GM19043 (cell line): ENCODE results near the gene ERICH4.
"Not testable (repeated sequence)": the region's sequence is repeated elsewhere in the genome, so short reads cannot be mapped to it uniquely, and the experiment has no call there.

Experiments
- ATAC-seq: cut with Tn5 transposase; IDR thresholded peaks from one replicate; pipeline ENCODE4 v1.9.1; 2021; ENCODE audit warnings: low read depth; ENCODE audit not compliant: unreplicated experiment

Gene ERICH4, protein sequence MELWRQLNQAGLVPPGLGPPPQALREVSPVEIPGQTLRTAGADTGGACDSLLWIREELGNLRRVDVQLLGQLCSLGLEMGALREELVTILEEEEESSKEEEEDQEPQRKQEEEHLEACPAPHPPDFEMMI

DNA sequence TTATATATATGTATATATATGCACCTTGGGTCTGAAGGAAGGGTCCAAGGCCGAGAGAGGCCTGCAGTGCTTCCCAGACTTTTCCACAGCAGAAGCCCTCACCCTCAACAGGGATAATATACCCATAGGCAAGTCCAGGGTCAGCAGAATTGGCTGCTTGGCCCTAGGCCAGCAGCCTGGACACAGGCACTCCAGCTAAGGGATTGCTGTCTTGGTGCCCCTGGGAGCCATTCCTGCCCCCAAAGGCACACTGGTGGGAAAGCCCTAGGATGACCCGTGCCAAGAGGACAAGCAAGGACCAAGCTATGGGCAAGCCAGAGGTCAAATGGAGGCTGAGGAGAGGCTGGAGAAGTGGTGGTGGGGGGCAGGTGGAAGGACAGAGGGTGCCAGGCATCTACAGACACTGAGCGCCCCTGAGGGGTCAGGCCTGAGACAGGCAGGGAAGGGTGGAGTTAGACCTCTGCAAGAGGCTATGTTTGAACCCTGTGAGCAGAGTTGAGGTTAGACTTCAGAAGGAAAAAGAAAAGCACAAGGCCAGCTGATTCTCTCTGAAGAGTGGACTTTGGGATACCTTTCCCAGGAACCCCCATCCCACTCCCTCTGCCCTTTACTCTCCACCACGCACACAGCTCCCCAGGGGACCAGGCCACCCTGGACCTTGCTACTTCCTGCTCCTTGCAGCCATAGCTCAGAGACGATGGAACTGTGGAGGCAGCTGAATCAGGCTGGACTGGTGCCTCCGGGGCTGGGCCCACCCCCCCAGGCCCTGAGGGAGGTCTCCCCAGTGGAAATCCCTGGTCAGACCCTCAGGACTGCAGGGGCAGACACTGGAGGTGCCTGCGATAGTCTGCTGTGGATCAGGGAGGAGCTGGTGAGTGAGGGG is at the start of gene ERICH4:
Gene ERICH4, plus strand, starts transcription at position 684 of the 883 bp plus-strand sequence. Its CDS starts 14 bp downstream, at position 698.
- no peak for ATAC-seq

DNA sequence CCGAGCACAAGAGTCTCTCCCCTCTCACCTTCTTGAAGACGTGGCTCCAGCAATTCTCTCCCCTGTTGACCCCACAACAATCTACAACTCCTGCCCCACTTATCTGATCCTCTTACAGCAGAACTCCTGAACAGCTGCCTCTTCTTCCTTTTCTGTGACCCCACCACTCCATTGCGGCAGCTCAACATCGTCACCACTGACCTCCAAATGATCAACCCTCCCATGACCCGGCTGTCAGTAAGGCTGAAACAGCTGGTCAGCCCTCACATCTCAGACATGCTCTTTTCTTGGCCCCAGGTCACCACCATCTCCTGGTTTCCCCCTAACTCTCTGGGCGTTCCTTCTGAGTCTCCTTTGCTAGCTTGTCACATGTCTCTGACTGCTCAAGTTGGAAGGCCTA is 47.6 kb upstream of the ERICH4 start:
- no peak for ATAC-seq

DNA sequence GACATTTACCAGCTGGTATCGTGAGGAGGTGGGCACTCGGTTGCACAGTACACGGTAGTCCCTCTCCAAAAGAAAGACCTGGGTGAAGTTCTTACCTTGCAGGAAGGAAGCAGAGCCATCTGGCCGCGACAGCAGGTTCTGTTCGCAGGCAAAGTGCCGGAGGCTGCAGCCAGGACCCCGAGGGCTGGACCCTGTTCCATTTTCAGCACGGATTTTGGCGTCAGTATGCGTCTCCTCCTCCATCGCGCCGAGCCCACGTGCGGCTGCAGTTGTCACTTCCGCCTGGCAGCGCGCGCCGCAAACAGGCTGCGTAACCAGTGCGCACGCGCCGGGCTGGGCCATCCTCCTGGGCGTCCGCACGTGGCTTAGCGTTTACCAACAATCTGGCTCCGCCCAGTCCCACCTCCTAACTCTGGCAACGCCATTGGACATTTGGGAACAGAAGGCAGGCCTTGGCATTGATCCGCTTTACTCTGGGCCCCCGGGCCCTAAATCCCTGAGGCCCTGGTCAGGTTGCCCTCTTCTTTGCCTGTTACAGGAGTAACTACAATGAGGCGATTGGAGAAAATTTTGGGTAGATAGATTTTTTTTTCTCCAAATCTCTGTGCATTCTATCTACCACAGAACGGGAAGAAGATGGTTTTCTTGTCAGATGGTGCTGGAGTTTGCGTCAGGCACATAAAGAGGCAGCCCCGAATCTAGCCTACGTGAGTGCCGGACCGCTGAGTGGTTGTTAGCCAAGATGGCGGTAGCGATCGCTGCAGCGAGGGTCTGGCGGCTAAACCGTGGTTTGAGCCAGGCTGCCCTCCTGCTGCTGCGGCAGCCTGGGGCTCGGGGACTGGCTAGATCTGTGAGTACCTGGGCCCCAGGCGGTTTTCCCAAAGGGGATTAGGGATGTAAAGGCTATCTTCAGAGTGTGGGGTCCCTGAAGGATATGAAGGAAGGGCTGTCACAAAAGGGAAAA is 45.6 kb upstream of the ERICH4 start, which contains the start of the genes BCKDHA and EXOSC5:
Gene BCKDHA, plus strand, starts transcription at position 733 of the 964 bp plus-strand sequence. Its CDS starts 10 bp downstream, at position 743.
Gene EXOSC5, minus strand, starts transcription at position 274 of the 964 bp plus-strand sequence. Its CDS starts 31 bp downstream, at position 243.
- peak; percentile 88 for ATAC-seq

DNA sequence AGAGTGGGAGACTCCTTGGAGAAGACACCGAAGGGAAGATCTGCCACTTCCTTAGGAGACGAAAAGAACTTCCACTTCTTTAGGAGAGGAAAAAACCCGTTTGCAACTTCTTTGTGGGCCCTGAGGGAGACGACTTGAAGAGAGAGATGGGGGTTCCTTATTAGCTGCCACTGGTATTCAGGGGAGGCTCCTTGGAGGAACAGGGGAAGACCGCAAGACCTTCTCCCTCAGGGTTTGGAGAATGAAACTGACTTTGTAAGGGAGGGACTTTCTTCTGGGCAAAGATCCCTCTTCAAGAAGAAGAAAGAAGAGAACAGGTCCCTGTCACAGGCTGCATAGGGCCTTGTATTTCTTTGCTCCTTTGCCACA is 44.9 kb upstream of the ERICH4 start:
- no peak for ATAC-seq

DNA sequence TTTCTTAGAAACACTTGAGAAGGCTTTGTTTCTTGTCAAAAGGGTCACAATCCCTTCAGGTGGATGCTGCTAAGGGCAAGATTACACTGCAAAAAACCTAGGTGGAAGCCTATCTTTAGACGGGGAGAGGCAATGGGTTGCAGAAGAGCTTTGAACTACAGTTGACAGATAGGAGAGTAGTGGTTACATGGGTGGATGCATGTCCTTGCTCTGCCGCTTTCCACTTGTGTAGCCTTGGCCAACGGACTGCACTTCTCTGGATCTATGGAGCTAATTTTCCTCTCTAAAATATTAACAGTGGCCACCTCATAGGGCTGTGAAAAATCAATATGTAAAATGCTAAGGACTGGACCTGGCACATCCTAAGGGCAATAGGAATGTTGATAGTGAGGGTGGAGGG is 44.4 kb upstream of the ERICH4 start:
- no peak for ATAC-seq

DNA sequence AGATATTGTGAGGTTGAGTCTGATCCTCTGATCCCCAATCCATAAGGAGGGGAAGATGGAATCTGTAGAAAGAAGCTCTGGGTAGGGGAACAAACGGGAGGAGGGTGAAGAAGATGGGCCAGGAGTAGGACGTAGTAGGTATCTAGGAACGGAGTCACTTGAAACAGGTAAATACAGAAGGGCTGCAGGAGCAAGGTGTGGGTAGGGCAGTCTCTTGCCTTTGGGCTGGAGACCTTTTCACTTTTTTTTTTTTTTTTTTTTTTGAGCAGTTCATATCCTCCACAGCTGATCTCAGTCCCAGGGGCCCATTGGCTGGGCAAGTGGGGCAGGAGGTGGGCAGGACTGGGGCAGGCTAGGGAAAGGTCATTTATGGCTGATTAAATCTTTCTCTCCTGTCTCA is 43.9 kb upstream of the ERICH4 start:
- no peak for ATAC-seq

DNA sequence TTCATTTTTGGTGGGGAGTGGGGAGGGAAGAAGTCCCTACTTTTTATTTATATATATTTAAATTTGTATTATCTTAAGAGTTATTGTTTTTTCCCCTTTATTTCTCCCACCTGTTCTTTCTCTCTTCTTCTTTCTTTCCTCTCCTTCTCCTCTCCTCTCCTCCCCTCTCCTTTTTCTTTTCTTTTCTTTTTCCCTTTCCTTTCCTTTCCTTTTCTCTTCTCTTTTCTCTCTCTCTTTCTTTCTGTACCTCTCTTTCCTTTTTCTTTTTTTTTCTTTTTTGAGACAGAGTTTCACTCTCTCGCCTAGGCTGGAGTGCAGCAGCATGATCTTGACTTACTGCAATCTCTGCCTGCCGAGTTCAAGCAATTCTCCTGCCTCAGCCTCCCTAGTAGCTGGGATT is 43.4 kb upstream of the ERICH4 start:
- no peak for ATAC-seq

DNA sequence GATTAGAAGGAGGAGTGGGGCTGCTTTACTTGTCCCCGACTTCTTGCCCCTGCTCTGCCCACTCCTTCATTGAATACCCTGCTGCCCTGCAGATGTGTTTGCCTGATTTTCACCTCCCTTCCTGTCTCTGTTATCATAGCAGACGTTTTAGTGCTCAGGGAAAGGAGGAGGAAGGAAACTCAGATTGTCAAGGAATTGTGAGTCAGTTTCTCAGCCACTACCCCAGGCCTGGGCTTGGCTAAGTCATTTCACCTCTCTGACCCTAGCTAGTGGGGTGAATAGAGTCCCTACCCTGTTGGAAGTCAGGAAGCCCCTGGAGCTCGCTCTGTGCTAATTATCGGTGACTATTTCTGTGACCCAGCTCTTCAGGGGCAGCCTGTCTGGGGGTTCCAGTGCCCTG is 41.5 kb upstream of the ERICH4 start:
- ATAC-seq: no peak

DNA sequence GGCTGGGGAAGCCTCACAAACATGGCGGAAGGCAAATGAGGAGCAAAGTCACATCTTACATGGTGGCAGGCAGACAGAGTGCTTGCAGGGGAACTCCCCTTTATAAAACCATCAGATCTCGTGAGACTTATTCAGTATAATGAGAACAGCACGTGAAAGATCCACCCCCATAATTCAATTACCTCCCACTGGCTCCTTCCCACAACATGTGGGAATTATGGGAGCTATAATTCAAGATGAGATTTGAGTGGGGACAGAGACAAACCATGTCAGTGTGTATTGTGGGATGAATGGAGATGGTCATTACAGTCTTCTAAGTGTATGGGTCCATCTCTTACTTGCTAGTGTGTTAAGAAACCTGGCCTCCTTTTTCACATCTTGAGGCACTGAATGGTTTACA is 40.9 kb upstream of the ERICH4 start:
- no peak for ATAC-seq

DNA sequence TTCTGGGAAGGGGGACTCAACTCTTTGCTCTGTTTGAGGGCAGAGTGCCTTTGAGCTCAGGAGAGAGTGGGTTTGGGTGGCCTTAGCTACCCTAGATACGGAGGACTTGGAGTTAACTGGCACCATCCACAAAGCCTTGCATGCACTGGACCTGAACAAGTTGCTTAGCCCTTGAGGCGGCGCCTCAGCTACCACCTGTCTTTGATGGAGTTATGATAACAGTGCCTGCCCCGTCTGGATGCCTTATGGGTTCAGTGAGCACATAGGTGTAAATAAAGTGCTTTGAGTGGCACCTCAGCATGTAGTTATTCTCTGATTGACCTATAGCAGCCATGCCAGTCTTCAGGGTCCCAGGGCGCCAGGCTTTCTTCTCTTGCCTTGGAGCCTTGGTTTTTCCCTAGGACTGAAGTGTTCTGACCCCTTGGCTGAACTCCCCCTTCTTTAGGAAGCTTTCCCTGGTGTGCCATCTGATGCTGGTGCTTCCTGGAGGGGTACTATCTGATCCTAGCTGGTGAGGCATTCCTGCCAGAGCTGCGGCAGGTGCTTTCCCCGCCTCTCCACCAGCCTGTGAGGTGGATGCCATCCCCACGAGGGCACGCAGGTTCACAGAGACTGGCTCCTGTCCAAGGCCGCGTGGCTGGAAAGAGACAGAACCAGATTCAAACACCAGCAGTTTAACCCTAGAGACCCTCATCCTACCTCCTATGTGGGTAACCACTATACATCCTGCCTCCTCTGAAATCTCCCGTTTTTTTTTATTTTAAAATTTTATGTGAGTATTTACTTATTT is 39.6 kb upstream of the ERICH4 start:
- ATAC-seq: no peak

DNA sequence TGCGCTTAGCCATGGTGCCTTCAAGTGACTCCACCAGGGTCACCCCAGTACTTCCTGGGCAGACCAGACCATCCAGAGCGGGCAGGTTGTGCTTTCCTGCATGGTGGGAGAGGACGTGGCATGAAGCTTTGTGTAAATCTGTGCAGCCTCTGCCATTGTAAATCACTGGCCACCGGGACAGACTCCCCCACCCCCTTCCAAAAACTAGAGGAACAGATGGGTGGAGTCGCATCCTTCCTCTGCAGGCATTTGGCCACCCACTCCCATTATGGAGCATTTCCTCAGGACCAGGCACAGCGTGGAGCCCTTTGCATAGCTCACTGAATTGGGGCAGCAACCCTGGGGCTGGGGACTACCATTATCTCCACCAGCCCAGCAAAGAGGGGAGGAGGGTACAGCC is 37.2 kb upstream of the ERICH4 start:
- ATAC-seq: no peak

DNA sequence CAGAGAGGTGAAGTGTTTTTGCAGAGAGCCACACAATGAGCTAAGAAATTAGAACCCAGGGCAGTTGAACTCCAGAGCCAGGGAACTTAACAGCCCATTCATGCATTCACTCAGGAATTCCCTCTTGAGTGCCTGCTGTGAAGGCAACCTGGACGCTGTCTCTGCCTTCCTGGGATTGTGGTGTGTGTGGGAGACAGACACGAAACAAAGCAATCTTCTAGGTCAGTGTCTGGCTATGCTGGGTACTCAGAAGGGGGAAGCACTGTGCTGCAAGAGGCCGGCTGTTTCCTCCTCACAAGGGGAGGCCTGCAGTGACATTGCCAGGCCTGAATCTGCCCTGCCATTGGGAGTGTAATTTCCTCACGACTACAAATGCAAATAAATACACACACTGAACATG is 35.7 kb upstream of the ERICH4 start:
- no peak for ATAC-seq

DNA sequence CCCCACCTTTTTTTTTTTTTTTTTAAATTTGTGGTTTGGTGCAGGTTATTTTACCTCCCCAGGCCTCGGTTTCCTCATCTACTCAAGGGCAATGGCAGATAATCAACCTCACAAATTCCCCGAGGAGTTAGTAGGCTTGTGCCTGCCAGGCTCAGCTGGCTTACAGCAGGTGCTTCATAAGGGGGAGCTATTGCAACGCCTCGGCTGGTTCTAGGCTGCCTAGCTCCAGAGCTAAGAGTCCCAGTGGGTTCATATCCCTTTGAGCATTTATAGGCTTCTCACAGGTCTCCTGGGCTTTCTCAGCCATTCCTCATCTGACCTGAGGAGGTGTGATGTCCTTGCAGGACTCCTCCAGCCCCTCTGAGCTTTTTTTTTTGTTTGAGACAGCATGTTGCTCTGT is 34.7 kb upstream of the ERICH4 start:
- ATAC-seq: no peak

DNA sequence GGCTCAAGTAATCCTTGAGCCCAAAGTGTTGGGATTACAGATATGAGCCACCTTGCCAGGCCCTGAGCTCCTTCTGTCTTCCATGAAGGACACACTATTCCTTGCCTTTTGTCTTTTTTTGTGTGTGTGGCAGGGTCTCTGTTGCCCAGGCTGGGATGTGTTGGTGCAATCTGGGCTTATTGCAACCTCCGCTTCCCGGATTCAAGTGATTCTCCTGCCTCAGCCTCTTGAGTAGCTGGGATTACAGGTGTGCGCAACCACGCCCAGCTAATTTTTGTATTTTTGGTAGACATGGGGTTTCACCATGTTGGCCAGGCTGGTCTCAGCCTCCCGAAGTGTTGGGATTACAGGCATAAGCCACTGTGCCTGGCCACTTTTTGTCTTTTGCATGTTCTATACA is 34.1 kb upstream of the ERICH4 start:
- ATAC-seq: not testable (repeated sequence)

DNA sequence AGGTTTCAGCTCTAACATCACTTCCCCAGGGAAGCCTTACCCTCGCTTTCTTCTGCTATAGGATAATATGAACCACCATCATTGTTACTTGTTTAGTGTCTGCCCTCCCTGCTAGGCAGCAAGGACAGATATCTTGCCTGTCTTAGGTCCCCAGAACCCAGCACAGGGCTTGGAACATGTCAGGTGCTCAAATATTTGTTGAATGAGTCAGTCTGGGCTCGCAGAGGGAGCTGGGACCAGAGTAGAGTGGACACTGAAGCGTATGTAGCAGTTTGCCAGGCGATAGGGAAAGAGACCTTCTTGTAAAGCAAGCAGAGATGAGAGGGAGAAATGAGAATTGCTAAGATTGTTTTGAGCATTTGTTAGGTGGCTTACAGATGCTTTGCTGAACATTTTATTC is 33.7 kb upstream of the ERICH4 start:
- ATAC-seq: no peak

DNA sequence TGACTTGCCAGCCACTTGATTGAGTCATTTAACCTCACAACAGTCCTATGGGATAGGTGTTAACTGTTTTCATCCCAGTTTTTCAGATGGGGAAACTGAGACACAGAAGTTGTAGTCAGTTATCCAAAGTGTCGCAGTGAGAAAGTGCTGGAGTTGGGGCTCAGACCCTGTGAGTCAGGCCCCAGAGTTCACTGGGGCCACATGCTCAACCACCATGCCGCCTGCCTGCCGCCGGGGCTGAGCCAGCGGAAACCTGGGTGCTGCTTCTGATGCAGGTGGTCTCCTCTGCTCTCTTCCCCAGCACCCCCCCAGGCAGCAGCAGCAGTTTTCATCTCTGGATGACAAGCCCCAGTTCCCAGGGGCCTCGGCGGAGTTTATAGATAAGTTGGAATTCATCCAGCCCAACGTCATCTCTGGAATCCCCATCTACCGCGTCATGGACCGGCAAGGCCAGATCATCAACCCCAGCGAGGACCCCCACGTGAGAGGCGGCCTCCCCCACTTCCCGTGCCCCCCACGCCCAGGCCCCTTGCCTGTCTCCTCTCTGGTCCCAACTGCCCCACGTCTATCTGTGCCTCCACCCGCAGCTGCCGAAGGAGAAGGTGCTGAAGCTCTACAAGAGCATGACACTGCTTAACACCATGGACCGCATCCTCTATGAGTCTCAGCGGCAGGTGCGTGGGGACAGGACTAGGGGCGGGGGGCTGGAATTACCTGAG is 32.5 kb upstream of the ERICH4 start:
- ATAC-seq: no peak

DNA sequence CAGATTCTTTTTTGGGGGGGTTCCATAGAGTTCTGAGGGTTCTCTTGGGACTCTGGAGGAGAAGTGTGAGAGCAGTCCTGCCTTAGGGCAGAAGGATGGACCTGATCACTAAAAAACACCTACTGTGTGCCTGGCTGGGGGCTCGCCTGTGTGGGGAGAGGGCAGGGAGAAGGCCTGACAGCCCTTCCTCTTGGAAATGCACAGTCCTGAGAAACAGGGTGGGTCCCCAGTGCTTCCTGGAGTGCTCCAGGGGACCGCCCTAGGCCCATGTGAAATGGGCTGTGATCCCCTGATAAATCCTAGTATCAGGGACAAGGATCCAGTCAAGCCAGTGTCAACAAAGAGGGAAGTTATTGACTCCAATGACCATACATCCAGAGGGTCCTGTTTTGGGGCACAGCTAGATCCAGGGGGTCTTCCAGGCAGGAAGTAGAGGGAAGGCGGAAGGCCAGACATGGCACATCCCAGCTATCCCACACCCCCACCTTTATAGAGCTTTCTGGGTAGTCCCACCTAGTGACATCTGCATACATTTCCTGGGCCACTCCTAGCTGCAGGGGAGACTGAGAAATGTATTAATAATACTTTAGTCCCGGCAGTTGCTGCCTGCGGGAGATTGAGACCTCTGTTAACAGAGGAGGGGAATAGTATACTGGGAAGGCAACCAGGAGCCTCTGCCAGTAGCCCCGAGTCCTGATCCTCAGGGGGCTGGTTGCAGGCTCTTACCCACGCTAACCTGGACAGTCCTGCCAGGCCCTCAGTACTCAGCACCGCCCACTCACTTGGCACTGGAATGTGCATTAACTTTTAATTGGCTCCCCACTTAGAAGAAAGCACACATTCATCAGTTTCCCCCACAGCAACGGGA is 31.6 kb upstream of the ERICH4 start:
- ATAC-seq: no peak

DNA sequence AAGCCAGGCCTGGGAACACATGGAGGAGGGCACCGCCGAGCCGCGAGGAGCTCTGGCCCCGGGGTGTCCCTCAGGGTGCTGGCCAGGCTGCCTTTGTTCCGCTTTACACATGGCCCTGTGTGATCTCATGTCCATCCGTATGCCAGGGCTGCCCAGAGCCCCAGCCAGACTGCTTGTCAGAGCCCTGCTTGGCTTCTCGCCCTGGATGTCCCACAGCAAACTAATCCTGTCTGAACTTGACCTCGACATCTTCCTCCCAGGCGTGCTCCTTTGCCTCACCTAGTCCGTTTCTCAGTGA is 31.0 kb upstream of the ERICH4 start:
- no peak for ATAC-seq

DNA sequence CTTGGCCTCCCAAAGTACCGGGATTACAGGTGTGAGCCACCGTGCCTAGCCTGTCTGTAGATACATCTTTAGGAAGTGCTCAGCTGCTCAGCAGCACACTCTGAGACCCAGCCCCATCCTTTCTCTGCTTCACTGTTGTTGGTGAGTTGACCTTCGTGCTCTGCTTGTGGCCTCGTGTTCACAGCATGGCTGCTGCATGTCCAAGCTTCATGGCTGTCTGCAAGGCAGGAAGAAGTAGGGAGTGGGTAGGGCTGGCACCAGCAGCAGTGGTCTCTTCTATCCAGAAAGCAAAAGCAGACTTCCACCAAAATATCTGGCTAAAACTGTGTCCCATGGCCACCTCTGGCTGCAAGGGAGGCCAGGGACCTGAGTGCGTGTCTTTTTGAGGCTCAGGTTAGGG is 30.0 kb upstream of the ERICH4 start:
- ATAC-seq: no peak
